NCI-H2081 (cell line): ENCODE measurements around the gene BSND.

ENCODE experiments used
- DNase-seq, 2 experiments: peaks; one replicate each; lab custom pipeline; 2025; lab: John Stamatoyannopoulos, UW

BSND gene

GRCh38 chr1:55045430-55045829 lies 46.7 kb downstream of the BSND start:
- no peak for DNase-seq

GRCh38 chr1:55046871-55047270 lies 48.1 kb downstream of the BSND start:
- no peak for DNase-seq

- DNase-seq: no peak
Measured at GRCh38 chr1:55047611-55048010, 48.9 kb downstream of the BSND start.

- DNase-seq: no peak
Measured at GRCh38 chr1:55048453-55049270, 49.9 kb downstream of the BSND start.

GRCh38 chr1:55049271-55049913 lies 50.7 kb downstream of the BSND start:
- DNase-seq: no peak

- DNase-seq: peak in 1 of 2 experiments; percentile 27
Measured at GRCh38 chr1:55049914-55050278, 51.2 kb downstream of the BSND start.

- DNase-seq: peak in 1 of 2 experiments; percentile 5
Measured at GRCh38 chr1:55050283-55050682, 51.5 kb downstream of the BSND start.

GRCh38 chr1:55051169-55051568 lies 52.4 kb downstream of the BSND start:
- no peak for DNase-seq

GRCh38 chr1:55051621-55052020 lies 52.9 kb downstream of the BSND start:
- DNase-seq: no peak

- DNase-seq: no peak
Measured at GRCh38 chr1:55052221-55053142, 53.7 kb downstream of the BSND start.

- DNase-seq: no peak
Measured at GRCh38 chr1:55053265-55053954, 54.7 kb downstream of the BSND start.

GRCh38 chr1:55054396-55054795 lies 55.7 kb downstream of the BSND start:
- no peak for DNase-seq

- DNase-seq: no peak
Measured at GRCh38 chr1:55055084-55055882, 56.5 kb downstream of the BSND start.

GRCh38 chr1:55055951-55056631 lies 57.4 kb downstream of the BSND start:
- no peak for DNase-seq

- DNase-seq: no peak
Measured at GRCh38 chr1:55056632-55056992, 57.9 kb downstream of the BSND start.

- no peak for DNase-seq
Measured at GRCh38 chr1:55057270-55057955, 58.7 kb downstream of the BSND start.

- no peak for DNase-seq
Measured at GRCh38 chr1:55057956-55058298, 59.2 kb downstream of the BSND start.

- no peak for DNase-seq
Measured at GRCh38 chr1:55059302-55060132, 60.8 kb downstream of the BSND start.
